Stomach smooth muscle (tissue), 2 donors: Measurements from ENCODE around the gene TBC1D1.

Experiments used
- H3K27ac ChIP-seq: one replicate; pipeline ENCODE4 v1.7.0; 2013; ENCODE audit warnings: mild to moderate bottlenecking, low read length, inconsistent platforms
- H3K27me3 ChIP-seq, 2 donors: one replicate each; pipeline ENCODE4 v1.7.0; 2013; ENCODE audit warnings: low read length in 2 of 2; ENCODE audit not compliant: insufficient read depth in 2 of 2, control insufficient read depth in 1 of 2
- H3K36me3 ChIP-seq, 2 donors: one replicate each; pipeline ENCODE4 v1.7.0; 2013; ENCODE audit warnings: low read length in 2 of 2; ENCODE audit not compliant: control insufficient read depth in 2 of 2, insufficient read depth in 2 of 2
- H3K4me1 ChIP-seq: one replicate; pipeline ENCODE4 v1.7.0; 2013; ENCODE audit warnings: low read length; ENCODE audit not compliant: control insufficient read depth, insufficient read depth
- H3K4me3 ChIP-seq, 2 donors: one replicate each; pipeline ENCODE4 v1.7.0; 2013; ENCODE audit warnings: low read length in 2 of 2
- H3K9ac ChIP-seq, 2 donors: one replicate each; pipeline ENCODE4 v1.7.0; 2013; ENCODE audit warnings: low read length in 2 of 2, mild to moderate bottlenecking in 1 of 2
- H3K9me3 ChIP-seq, 2 donors: one replicate each; pipeline ENCODE4 v1.7.0; 2013; ENCODE audit warnings: low read length in 2 of 2; ENCODE audit not compliant: control insufficient read depth in 2 of 2
- donor health status: healthy.
- donor health status: Pancreatic carcinoma.

TBC1D1 gene

DNA sequence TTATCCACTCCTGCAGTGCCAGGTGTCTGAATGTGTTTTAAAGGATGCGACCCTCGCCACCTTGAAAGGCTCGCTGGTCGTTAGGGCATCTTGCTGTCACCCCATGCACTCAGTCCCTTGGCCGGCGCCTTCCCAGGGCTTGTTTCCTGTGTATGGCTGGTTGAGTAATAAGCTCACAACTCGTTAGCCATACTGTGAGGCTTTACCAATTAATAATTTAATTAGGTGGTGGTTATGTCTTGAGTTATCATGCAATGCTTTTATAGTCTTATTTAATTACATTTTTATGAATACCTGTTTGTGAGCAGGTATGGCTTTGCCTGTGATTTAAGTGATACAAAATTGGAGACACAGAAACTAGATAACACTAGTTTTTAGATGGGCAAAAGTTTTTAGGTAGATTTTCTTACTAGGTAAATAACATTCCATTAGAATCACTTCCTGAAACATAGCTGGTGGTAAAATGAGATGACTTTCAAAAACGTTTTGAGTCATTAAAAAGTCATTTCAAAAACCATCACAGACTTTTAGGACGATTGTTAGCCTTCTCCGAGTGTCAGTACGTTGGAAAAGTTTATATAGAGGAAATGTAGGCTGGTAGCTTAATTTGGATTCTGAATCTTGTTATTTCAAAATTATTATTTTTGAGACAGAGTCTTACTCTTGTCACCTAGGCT, 87.5 kb downstream of the TBC1D1 start:
- Histone ChIP-seq H3K27me3 (no peaks in the 10 kb centered on the region), H3K4me1 (peaks cover 34% of the 10 kb centered on the region), H3K9me3 (no peaks in the 10 kb centered on the region), H3K27ac (peak overlapping the region; percentile 87), H3K9ac (peak overlapping the region; percentile 62 to 73), H3K4me3 (peak overlapping the region; percentile 74 to 79), H3K36me3 (no peaks in the 10 kb centered on the region)

DNA sequence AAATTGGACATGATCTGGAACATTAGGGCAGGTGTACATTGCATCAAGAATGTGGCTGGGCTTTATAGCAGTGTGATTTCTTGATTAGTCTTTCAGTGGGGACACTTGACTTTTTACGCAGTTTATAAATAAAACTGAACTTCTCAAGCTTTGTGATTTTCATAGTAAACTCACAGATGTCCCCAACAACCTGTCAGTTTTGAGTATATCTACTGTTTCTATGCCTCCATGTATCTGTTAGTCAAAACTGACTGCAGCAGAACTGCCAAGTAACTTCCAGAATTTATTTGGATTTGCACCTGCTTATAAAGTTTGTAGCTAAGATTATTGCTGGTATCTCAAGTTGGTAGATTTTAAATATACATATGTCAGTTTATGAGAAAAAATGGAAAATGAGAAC, 89.4 kb downstream of the TBC1D1 start:
- Histone ChIP-seq H3K4me1 (peaks cover 32% of the 10 kb centered on the region), H3K27me3 (no peaks in the 10 kb centered on the region), H3K9me3 (no peaks in the 10 kb centered on the region), H3K4me3 (no peak overlapping the region), H3K9ac (no peak overlapping the region), H3K27ac (no peak overlapping the region), H3K36me3 (no peaks in the 10 kb centered on the region)

DNA sequence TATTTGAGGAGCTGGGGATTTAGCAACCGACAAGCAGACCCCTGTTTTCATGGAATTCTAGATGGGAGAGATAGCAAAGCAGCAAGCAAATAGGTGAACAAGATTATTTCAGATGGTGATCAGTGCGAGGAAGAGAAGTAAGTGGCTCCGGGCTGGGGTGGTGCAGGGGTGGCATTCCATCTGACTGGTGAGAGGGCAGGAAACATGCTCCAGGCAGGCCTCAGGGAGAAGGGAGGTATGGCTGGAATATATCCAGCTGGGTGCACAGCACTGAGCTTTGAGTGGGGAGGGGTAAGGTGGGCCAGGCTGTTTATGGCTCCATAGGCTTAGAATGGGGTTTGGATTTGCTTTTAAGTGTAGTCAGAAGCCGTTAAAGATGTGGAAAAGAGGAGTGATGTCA, 90.5 kb downstream of the TBC1D1 start:
- H3K36me3 ChIP-seq, result no peaks in the 10 kb centered on the region
- peak overlapping the region; percentile 53 for H3K27ac ChIP-seq
- peak overlapping the region in 1 of 2 donors; percentile 27 for H3K9ac ChIP-seq
- peak overlapping the region; percentile 23 to 36 for H3K4me3 ChIP-seq
- no peaks in the 10 kb centered on the region for H3K27me3 ChIP-seq
- H3K4me1 ChIP-seq, result peaks cover 32% of the 10 kb centered on the region
- H3K9me3 ChIP-seq, result no peaks in the 10 kb centered on the region

DNA sequence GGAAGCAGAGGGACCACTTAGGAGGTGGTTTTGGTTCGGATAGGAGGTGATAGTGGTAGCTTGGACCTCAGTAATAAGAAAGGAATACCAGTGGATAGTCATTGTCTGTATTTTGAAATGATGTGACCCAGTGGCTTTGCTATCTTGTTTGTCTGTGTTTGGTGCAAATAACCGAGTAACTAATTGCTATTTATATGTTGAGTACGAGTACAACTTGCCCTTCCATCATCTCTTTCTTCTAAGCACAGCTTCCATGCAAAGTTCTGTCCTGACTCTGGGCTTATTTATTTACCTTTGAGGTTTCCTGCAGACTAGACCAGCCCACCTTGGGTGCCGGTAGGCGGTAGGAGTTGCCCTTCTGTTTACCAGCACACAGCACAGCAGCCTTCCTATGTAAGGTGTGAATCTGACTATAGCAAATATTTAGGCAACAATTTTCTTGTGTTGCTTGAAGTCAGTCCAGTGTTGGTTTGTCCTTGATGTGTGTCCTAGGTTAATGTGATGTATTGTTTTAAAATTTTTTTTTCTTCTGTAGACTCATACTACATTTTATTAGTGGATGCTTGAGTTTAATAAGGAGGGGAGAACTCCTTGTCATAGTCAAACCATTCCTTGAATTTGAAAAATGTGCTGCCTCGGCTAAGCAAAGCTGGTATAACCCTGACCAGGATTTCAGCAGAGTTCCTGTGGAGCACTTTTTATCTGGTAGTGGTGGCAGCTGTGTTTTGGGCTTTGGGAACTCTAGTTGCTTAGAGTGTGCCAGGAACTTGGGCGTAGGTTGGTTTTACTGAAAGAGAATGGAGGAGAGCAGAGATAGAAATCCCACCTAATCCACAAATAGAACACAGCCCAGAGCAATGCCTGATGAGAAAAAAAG, 91.2 kb downstream of the TBC1D1 start:
- peak overlapping the region; percentile 30 to 36 for H3K4me3 ChIP-seq
- H3K36me3 ChIP-seq, result no peaks in the 10 kb centered on the region
- H3K4me1 ChIP-seq, result peaks cover 30% of the 10 kb centered on the region
- H3K27me3 ChIP-seq, result no peaks in the 10 kb centered on the region
- no peaks in the 10 kb centered on the region for H3K9me3 ChIP-seq
- H3K9ac ChIP-seq, result peak overlapping the region in 1 of 2 donors; percentile 39
- H3K27ac ChIP-seq, result peak overlapping the region; percentile 53

DNA sequence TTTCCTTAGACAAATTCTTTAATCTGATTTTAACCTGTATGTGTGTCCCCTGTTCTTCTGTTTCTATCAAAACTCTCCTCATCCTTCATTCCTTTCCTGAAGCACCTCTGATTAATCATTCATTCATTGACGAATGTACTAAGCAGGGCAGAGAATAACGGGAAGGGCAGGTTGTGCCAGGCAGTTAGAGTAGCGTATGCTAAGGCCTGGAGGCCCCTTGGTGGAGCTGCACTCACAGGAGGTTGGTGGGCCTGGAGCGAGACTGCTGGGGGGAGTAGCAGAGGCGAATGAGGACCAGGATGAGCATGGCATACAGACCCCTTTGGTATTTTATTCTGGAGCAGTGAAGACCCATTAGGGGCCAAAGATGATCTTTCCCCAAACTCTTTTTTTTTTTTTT, 91.9 kb downstream of the TBC1D1 start:
- Histone ChIP-seq H3K9ac (peak overlapping the region; percentile 36 to 39), H3K4me3 (no peak overlapping the region), H3K4me1 (peaks cover 30% of the 10 kb centered on the region), H3K36me3 (no peaks in the 10 kb centered on the region), H3K27me3 (no peaks in the 10 kb centered on the region), H3K27ac (peak overlapping the region; percentile 53), H3K9me3 (no peaks in the 10 kb centered on the region)

DNA sequence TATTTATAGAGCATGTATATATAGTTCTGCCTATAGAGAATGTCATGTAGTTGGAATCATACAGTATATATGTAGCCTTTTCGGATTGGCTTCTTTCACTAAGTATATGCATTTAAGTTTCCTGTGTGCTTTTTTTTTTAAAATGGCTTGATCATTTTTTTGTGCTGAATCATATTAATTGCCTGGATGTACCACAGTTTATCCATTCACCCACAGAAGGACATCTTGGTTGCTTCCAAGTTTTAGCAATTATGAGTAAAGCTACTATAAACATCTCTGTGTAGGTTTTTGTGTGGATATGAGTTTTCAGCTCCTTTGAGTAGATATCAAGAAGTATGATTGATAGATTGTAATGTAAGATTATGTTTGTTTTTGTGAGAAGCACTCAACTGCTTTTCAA, 93.1 kb downstream of the TBC1D1 start:
- Histone ChIP-seq H3K9me3 (no peaks in the 10 kb centered on the region), H3K27ac (no peak overlapping the region), H3K36me3 (no peaks in the 10 kb centered on the region), H3K9ac (no peak overlapping the region), H3K4me1 (peaks cover 32% of the 10 kb centered on the region), H3K4me3 (no peak overlapping the region), H3K27me3 (no peaks in the 10 kb centered on the region)

DNA sequence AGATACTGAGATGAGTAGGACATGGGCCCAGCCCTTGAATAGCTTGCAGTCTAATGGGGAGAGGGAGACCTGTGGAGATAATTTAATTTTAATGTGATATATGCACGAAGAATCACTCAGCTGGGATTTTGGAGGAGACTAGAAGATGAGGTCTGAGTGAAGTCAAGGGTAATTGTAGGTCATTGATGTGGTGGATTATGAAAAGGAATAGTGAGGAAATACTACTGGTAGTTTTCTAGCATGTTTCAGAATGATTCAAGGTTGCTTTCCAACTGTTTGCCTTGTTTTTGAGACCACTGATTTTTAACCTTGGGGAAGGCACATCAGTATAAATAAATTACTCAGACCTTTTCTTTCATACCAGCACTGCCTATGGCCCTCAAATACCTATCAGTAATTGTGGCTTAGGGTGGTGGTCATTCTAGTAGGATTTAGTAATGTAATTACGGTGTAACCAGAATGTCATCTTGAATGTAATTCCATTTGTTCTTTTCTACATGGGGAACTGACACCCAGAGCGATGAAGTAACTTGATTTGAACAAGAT, 94.9 kb downstream of the TBC1D1 start:
- H3K4me1 ChIP-seq, result peaks cover 40% of the 10 kb centered on the region
- H3K4me3 ChIP-seq, result no peak overlapping the region
- no peak overlapping the region for H3K9ac ChIP-seq
- no peaks in the 10 kb centered on the region for H3K27me3 ChIP-seq
- H3K9me3 ChIP-seq, result no peaks in the 10 kb centered on the region
- H3K36me3 ChIP-seq, result no peaks in the 10 kb centered on the region
- H3K27ac ChIP-seq, result no peak overlapping the region

DNA sequence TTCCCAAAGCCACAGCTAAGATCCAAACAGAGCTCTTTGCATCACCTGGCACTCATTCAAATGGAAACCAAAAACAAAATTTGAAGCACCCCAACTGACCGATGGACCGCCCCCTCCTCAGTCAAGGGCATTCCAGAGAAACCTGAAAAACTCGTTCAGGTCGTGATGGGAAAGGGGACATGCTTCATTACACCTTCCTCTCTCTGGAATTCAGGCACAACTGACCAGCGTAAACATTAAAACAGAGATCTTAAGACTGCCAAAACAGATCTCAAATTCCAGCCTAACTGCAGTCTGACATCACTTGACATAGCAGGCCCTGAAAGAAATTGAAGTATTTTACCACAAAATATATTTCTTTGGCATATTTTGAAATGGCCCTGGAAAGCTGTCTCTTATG, 97.8 kb downstream of the TBC1D1 start:
- peak overlapping the region; percentile 74 for H3K27ac ChIP-seq
- no peaks in the 10 kb centered on the region for H3K9me3 ChIP-seq
- H3K4me3 ChIP-seq, result no peak overlapping the region
- H3K4me1 ChIP-seq, result peaks cover 31% of the 10 kb centered on the region
- H3K27me3 ChIP-seq, result no peaks in the 10 kb centered on the region
- no peaks in the 10 kb centered on the region for H3K36me3 ChIP-seq
- H3K9ac ChIP-seq, result no peak overlapping the region

DNA sequence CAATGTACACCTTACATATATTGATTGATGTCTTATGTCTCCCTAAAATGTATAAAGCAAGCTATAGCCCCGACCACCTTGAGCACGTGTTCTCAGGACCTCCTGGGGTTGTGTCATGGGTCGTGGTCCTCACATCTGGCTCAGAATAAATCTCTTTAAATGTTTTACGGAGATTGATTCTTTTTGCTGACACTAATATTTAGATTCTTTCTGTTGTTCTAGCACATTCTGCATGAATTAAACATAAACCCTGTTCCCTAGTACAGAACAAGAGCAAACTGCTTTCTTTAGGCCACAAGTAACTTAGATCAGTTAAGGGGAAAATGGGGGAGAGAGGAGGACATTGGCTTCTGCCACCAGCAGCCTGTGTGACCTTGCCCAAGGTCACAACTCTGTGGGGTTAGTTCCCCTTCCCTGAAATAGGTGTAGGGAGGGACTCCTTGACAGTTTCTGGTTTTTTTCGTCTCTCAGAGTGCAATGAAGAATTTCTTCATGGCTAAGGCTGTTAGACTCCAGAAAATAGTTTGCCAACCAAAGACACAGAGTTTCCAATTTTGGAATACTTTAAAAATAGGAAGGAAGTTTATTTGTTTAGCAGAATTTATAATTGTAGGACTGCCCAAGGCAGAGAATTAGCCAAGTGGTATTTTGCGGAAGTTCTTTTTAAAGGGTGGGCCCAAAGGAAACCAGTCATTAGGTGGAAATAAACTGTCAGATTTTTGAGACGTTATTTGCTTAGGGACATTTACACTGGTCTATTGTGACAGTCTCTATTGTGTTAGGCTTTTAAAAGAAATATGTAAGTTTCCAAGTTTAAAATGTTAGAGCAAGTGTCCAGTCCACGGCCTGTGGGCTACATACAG, 98.7 kb downstream of the TBC1D1 start:
- Histone ChIP-seq H3K9me3 (no peaks in the 10 kb centered on the region), H3K9ac (peak overlapping the region; percentile 9 to 43), H3K4me1 (peaks cover 36% of the 10 kb centered on the region), H3K27ac (peak overlapping the region; percentile 74), H3K27me3 (no peaks in the 10 kb centered on the region), H3K36me3 (no peaks in the 10 kb centered on the region), H3K4me3 (no peak overlapping the region)

DNA sequence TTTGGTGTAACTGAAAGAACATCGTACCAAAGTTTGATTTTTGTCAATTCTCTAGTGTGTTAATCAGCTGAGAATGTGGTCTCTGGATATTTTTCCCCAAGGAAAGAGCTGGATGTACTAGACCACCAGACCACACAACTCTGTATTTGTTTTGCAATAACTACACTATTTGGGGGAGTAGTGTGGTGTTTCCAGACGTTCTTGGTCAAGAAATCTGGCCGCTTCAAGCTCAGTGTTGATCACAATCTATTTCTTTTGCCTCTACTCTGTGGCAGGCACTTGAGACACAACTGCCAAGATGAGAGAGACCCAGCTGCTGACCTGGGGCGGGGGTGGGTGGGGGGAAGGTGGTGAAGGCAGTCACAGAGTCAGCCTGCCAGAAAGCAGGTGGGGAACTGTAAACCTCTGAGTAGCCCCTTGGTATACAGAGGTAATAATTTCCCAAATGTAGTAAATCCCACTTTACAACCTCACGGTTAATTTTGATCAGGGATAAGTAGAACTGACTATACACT, 99.9 kb downstream of the TBC1D1 start:
- no peak overlapping the region for H3K4me3 ChIP-seq
- H3K4me1 ChIP-seq, result peaks cover 43% of the 10 kb centered on the region
- peak overlapping the region in 1 of 2 donors; percentile 32 for H3K9ac ChIP-seq
- H3K9me3 ChIP-seq, result no peaks in the 10 kb centered on the region
- H3K36me3 ChIP-seq, result no peaks in the 10 kb centered on the region
- H3K27me3 ChIP-seq, result no peaks in the 10 kb centered on the region
- H3K27ac ChIP-seq, result peak overlapping the region; percentile 64
